Superior temporal gyrus (tissue), 1 donor: ENCODE results near the gene ELOVL2.

Experiments
- DNase-seq: peaks from one replicate; pipeline ENCODE4 v3.0.0-alpha.2; 2016; ENCODE audit errors: extremely low spot score

The ELOVL2 gene

DNA sequence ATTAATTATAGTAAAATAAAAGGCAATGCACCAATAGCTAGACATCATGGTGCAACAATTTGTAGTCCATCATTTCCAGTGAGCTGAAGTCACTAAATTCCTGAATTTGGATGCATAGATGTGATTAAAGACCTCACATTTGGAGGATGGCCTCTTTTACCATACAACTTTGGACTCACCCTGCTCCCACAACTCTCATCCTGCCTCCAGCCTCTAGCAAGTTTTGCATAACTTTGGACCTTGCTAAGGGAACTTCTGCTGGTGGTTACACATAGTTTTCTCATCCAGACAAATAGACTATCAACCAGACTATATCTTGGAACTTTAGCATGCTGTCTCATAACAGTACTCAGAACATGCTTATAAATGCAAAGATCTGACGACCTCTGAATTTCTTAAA is 12.8 kb upstream of the ELOVL2 start:
- no peak for DNase-seq

DNA sequence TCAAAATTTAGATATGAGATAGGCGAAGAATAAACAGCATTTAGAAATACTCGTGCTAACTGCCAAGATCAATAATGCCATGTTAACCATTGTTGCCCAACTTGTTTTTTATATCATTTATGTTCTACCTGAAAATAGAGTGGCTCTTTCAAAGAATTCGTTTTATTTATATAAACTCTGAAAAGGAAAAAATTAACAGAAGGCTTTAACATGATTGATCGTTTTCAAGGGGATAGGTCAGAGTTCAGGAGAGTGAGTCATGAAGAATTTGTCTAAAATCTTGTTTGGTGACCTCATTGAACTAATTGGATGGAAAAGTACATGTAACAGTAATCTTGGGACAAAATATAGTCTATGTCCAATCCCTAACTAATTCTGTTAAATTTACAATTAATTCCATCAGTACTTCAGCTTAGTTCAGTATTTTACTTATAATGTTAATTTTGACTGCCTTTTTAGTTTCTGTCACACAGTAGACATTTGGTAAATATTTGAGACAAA is 11.1 kb upstream of the ELOVL2 start:
- DNase-seq, result no peak

DNA sequence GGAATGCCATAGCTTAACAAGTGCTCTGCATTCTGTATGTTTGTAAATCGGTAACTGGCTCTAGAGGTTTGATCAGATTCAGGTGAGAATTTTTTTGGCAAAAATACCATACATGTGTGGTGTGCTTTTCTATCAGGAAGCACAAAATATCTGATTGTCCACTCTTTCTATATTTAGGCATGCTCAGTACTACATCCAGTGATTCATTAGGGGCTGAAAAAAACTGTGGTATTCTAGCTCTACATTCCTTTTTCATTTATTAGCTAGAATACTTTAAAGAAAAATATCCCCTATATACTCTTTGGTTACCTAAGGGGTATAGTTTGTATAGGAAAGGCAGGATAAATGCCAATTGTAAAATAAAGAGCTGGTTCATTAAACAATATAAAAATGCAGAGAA is 10.6 kb upstream of the ELOVL2 start:
- no peak for DNase-seq

DNA sequence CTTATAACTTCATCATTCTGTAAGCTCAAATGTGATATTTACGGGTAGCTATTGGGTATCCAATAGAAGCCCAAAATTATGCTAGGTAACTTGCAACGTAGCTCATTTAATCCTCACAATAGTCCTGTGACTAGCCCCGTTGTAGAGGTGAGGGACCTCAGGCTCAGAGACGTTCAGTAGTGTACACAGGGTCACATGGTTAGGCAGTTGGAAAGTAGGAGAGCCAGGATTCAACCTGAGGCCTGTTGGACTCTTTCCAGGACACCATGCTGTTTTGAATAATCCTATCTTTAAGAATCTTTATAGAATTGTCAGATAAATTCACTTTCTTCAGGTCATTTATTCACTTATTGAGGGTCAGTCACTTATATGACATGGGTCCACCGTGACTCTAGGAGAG is 9.2 kb upstream of the ELOVL2 start:
- no peak for DNase-seq

- DNase-seq, result no peak
These were observed 6.6 kb upstream of the ELOVL2 start for GRCh38 chr6:11050731-11051130.

DNA sequence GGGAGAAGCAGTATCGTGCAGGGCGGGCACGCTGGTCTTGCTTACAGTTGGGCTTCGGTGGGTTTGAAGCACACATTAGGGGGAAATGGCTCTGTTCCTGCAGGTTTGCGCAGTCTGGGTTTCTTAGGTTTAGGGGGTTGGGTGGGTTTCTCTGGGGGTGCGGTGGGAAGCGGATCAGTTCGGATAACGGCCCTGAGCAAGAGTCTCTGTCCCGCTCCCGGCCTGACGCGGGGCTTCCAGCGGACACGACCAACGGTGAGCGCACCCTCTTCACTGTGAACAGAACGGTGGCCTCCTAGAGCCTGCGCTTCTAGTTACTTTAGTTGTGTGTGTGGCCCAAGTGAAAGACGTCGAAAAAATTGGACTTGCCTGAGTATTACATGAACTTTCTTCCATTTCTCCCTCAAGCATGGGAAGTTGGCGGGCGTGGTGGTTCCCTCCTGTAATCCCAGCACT is 635 bp upstream of the ELOVL2 start:
- DNase-seq, result no peak

DNA sequence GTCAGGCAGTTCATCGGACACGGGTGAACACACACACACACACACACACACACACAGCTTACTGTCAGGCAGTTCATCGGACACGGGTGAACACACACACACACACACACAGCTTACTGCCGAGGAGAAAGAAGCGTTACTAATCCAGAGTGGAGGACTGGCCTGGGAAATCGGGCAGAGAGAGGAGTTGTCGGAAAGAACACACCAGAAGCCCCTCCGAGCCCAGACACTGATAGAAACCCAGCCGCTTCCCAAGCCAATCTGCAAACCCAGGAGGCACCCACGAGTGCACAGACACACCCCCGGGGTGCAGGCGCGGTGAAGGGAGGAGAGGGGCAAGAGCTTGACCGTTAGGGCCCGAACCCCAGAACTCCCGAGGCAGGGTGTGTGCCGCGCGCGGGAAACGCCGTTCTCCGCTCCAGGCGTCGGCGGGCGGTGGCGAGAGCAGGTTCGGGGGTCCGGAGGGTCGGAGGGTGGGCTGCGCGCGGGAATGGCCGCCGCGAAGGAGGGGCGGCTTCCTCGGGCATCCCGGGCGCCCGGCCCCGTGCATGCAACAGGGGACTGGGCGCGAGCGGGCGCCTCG is 636 bp downstream of the ELOVL2 start:
- no peak for DNase-seq

GRCh38 chr6:11042750-11043377 is 1.2 kb downstream of the ELOVL2 start:
- DNase-seq, result no peak

- no peak for DNase-seq
These were observed 1.9 kb downstream of the ELOVL2 start for GRCh38 chr6:11042025-11042749.

DNA sequence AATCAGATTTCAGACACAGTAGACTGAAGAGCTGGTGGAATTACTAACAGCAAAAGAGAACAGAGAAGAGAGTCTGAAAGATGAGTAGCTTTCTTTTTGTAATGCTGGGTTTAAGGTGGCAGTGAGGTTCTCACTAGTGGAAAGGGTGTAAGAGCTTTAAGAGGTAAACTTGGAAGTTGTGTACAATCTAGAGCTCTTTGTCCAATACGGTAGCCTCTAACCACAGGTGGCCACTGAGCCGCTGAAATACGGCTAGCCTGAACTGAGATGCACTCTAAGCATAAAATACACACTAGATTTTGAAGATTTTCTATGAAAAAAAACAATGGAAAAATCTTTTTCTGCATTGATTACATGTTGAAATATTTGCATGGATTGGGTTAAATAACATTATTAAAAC is 4.0 kb downstream of the ELOVL2 start:
- no peak for DNase-seq

GRCh38 chr6:11039040-11039439 is 5.1 kb downstream of the ELOVL2 start:
- DNase-seq, result no peak

- no peak for DNase-seq
These were observed 7.1 kb downstream of the ELOVL2 start for GRCh38 chr6:11036977-11037430.

GRCh38 chr6:11036351-11036740 is 7.8 kb downstream of the ELOVL2 start:
- DNase-seq, result no peak

- no peak for DNase-seq
These were observed 8.3 kb downstream of the ELOVL2 start for GRCh38 chr6:11035616-11036350.

GRCh38 chr6:11033825-11034224 is 10.3 kb downstream of the ELOVL2 start:
- no peak for DNase-seq

DNA sequence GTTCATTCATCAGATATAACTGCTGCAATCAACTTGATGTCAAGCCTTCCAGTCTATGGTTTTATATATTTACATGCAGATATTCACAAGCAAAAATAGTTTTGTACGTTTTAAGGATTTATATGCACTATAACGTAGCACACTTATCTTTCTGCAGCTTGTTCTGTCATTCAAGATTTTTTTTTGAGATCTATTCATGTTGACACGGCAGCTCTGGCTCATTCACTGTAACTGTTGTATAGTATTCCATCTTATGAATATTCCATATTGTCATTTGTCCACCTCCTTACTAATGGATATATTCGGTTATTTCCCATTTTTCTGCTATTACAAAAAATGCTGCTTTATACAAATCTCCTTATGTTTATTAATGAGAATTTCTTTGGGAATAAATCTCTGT is 13.2 kb downstream of the ELOVL2 start:
- DNase-seq, result no peak

- no peak for DNase-seq
These were observed 15.1 kb downstream of the ELOVL2 start for GRCh38 chr6:11028959-11029358.

DNA sequence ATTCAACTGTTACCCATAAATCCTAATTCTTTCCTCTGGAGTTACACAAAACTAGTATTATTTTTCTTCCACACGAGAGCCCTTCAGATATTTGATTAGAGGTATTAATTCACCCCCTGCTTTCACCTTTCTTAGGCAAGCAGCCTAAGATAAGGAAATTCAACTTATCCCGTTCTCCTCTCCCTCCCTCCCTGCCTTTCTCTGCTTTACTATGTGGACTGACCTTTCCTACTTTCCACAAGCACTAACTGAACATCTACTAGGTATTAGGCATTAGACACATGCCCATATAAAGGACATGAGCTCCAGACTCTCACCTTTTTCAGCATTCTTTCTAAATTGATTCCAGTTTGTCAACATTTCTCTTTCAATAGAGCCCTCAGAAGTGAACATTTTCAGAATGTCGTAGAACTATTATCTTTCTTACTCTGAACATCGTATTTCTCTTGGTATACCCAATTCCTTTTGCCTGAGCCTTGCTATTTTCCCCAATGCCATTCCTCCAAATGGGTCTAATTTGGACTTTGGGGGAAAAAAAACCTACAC is 16.5 kb downstream of the ELOVL2 start:
- DNase-seq, result no peak

- no peak for DNase-seq
These were observed 18.0 kb downstream of the ELOVL2 start for GRCh38 chr6:11025921-11026635.

GRCh38 chr6:11025130-11025529 is 19.0 kb downstream of the ELOVL2 start:
- DNase-seq, result no peak

DNA sequence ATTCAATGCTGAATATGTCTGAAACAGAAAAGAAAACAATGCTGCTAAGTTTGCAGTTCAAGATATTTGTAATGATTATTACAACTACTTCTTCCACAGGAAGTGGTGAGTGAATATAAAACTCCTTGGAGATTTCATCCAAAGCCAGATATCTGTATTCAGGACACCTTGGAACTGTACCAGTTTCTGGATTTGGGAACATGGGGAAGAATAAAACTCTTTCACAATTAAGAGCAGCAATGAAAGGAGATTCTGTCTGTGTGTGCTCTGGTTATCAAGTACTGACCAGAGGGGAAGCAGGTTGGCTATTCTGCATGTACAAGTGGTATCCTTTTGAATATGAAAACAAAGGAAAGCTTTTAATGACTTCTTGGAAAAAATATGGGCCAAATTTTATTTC is 21.1 kb downstream of the ELOVL2 start:
- DNase-seq, result peak; percentile 61
